ENCODE data around the gene RBM47.
"Not testable (repeated sequence)": the region's sequence is repeated elsewhere in the genome, so short reads cannot be mapped to it uniquely, and the experiment has no call there.

The RBM47 gene

DNA sequence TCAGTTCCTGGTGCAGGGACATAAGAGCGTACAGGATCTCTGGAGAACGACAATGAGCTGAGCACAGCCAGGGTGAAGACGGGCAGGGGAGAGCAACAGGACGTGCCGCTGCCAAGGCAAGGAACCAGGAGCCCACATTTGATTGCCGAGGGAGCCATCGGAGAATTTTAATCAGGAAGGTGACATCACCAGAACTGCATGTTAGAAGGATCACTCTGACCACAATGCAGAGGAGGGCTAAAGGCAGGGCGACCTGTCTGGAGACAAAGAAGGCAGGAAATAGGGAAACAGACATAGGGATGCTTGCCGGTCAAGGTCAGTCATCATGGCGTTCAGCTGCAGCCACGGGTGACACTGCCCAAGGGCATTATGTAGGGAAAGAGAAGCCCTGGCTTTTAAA is 81.4 kb downstream of the RBM47 start:
- H3K4me3 ChIP-seq (ENCODE audit: low read depth in 1 of 2, low read length in 1 of 2), result no peak overlapping the region
- H3K9me3 ChIP-seq, result no peaks in the 10 kb centered on the region
- peak overlapping the region; percentile 72 for H3K27ac ChIP-seq
- no peaks in the 10 kb centered on the region for H3K27me3 ChIP-seq
- TF ChIP-seq, protein P1, sequence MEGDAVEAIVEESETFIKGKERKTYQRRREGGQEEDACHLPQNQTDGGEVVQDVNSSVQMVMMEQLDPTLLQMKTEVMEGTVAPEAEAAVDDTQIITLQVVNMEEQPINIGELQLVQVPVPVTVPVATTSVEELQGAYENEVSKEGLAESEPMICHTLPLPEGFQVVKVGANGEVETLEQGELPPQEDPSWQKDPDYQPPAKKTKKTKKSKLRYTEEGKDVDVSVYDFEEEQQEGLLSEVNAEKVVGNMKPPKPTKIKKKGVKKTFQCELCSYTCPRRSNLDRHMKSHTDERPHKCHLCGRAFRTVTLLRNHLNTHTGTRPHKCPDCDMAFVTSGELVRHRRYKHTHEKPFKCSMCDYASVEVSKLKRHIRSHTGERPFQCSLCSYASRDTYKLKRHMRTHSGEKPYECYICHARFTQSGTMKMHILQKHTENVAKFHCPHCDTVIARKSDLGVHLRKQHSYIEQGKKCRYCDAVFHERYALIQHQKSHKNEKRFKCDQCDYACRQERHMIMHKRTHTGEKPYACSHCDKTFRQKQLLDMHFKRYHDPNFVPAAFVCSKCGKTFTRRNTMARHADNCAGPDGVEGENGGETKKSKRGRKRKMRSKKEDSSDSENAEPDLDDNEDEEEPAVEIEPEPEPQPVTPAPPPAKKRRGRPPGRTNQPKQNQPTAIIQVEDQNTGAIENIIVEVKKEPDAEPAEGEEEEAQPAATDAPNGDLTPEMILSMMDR (IDR thresholded peaks at IDR 0.05), result no peak
- H3K4me1 ChIP-seq (ENCODE audit: control insufficient read depth in 1 of 2, insufficient read depth in 1 of 2, low read depth in 1 of 2, low read length in 1 of 2), result peaks cover 57 to 62% of the 10 kb centered on the region in 2 experiments
- H3K36me3 ChIP-seq, result peaks cover 29% of the 10 kb centered on the region

DNA sequence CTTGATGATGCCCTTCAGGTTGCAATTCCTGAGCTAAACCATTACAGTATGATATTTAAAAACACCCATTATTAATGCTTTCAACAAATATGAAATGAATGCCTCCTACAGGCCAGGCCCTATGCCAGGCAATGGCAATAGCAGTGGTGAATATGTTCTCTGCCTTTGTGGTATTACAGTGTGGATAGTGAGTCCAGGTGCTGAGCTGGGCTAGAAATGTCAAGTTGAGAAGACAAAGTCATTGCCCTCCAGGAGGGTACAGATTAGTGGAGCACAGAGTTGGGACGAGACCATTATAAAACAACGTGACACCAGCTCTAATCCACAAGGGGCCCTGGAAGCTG is 81.9 kb downstream of the RBM47 start:
- Histone ChIP-seq H3K9me3 (no peaks in the 10 kb centered on the region), H3K27ac (peak overlapping the region; percentile 72), H3K36me3 (peaks cover 33% of the 10 kb centered on the region), H3K4me3 (ENCODE audit: low read depth in 1 of 2, low read length in 1 of 2) (no peak overlapping the region), H3K27me3 (no peaks in the 10 kb centered on the region), H3K4me1 (ENCODE audit: control insufficient read depth in 1 of 2, insufficient read depth in 1 of 2, low read depth in 1 of 2, low read length in 1 of 2) (peaks cover 52 to 58% of the 10 kb centered on the region in 2 experiments)
- TF ChIP-seq, protein P1 (IDR thresholded peaks at IDR 0.05), result no peak

DNA sequence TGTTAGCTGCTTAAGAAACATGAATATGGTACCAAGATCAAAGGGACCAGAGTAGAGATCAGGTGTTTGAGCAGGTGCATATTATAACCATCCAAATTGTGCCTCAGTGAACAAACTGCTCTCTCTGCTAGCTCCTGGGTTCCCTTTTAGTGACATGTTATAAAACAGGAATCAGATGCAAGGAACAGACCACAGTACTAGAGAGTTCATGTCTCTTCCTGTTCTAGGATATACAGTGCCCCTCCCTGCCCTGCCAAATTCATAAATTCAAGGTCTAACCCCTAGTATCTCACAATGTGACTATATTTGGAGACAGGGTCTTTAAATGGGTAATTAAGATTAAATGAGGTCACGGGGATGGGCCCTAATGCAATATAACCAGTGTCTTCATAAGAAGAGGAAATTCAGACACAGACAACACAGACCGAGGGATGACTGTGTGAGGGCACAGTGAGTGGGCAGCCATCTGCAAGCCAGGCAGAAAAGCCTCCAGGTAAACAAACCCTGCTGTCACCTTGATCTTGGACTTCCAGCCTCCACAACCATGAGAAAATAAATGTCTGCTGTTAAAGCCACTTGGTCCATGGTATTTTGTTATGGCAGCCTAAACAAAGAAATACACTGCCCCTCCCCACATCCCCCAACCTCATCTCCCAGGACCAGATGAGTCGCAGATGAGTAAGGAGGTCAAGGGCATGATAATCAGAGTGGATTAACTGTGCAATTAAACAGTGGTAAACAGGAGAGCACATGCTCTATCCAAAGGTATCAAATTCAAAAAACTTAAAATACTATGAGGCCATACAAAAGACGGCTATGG is 82.5 kb downstream of the RBM47 start:
- no peaks in the 10 kb centered on the region for H3K27me3 ChIP-seq
- H3K36me3 ChIP-seq, result peaks cover 37% of the 10 kb centered on the region
- no peaks in the 10 kb centered on the region for H3K9me3 ChIP-seq
- peaks cover 46 to 52% of the 10 kb centered on the region in 2 experiments for H3K4me1 ChIP-seq (ENCODE audit: control insufficient read depth in 1 of 2, insufficient read depth in 1 of 2, low read depth in 1 of 2, low read length in 1 of 2)
- no peak overlapping the region for H3K4me3 ChIP-seq (ENCODE audit: low read depth in 1 of 2, low read length in 1 of 2)
- TF ChIP-seq, protein P1 (IDR thresholded peaks at IDR 0.05), result no peak
- H3K27ac ChIP-seq, result peak overlapping the region; percentile 72

DNA sequence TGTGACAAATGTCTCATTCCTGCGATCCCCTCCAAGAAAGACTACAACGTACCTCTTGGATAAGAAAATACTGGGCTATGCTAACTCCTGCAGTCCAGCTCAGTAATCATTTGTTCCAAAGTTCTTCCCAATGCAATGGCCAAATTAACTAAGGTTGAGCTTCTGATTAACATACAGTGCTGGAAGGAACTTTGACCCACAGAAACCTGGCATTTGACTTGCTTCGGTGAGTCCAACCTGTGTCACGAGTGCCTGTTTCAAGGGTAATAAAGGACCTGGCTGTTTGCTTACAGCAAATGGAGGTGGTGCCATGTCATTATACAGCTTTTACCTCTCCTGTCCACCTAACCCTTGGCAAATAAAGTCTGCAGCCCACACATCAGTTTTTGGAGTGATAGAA is 83.2 kb downstream of the RBM47 start:
- H3K4me3 ChIP-seq (ENCODE audit: low read depth in 1 of 2, low read length in 1 of 2), result no peak overlapping the region
- TF ChIP-seq, protein P1 (IDR thresholded peaks at IDR 0.05), result no peak
- peak overlapping the region; percentile 72 for H3K27ac ChIP-seq
- peaks cover 40 to 45% of the 10 kb centered on the region in 2 experiments for H3K4me1 ChIP-seq (ENCODE audit: control insufficient read depth in 1 of 2, insufficient read depth in 1 of 2, low read depth in 1 of 2, low read length in 1 of 2)
- H3K36me3 ChIP-seq, result peaks cover 37% of the 10 kb centered on the region
- H3K9me3 ChIP-seq, result no peaks in the 10 kb centered on the region
- H3K27me3 ChIP-seq, result no peaks in the 10 kb centered on the region

DNA sequence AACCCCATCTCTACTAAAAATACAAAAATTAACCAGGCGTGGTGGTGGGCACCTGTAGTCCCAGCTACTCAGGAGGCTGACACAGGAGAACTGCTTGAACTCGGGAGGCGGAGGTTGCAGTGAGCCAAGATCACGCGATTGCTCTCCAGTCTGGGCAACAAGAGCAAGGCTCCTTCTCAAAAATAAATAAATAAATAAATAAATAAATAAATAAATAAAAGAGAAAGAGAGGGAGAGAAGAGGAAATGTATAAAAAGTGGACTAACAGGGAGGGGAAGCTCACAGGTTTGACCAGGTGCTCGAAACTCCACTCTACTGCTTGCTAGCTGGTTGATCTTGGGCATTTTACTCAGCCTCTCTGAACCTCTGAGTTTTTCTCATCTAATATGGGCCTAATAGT is 84.2 kb downstream of the RBM47 start:
- not testable (repeated sequence) for H3K9me3 ChIP-seq; H3K27ac ChIP-seq; H3K4me3 ChIP-seq (ENCODE audit: low read depth in 1 of 2, low read length in 1 of 2); H3K27me3 ChIP-seq
- H3K36me3 ChIP-seq, result peaks cover 40% of the 10 kb centered on the region
- H3K4me1 ChIP-seq (ENCODE audit: control insufficient read depth in 1 of 2, insufficient read depth in 1 of 2, low read depth in 1 of 2, low read length in 1 of 2), result peaks cover 29 to 35% of the 10 kb centered on the region in 2 experiments

DNA sequence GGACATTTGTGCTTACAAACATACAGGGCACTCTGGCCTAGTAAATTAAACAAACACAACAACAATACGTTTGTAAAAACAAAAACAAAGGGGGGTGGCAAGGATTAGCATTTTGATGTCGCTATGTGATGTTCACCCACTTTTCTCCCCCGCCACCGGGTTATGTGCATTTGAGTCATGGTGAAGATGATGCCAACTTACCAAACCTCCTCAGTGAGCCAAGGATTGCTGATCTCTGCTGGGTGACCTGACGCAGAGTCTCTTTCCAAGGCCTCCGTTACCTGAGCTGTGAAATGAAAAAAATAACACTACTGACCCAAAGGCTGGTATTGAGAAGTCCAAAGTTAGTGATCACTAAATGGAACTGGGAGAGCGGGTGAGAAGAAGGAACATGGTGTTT is 85.4 kb downstream of the RBM47 start:
- H3K36me3 ChIP-seq, result peaks cover 49% of the 10 kb centered on the region
- H3K9me3 ChIP-seq, result no peaks in the 10 kb centered on the region
- no peak overlapping the region for H3K27ac ChIP-seq
- H3K4me3 ChIP-seq (ENCODE audit: low read depth in 1 of 2, low read length in 1 of 2), result no peak overlapping the region
- no peaks in the 10 kb centered on the region for H3K27me3 ChIP-seq
- peaks cover 17 to 23% of the 10 kb centered on the region in 2 experiments for H3K4me1 ChIP-seq (ENCODE audit: control insufficient read depth in 1 of 2, insufficient read depth in 1 of 2, low read depth in 1 of 2, low read length in 1 of 2)
- TF ChIP-seq, protein P1 (IDR thresholded peaks at IDR 0.05), result no peak
